Esophagus muscularis mucosa (tissue), 4 donors: Measurements from ENCODE around the gene CFAP107. TPM values are rescaled to one million over a fixed set of nuclear protein-coding genes. Genes with fewer than 3 reads are reported as not detected.

ENCODE experiments used
- DNase-seq: peaks from one replicate; pipeline ENCODE4 v3.0.0-alpha.2; 2017; ENCODE audit errors: extremely low spot score
- H3K27ac ChIP-seq, 4 donors: fragments of 200-600 bp; sonication (generic); replicated peaks in 1 of 4; 1 replicate in 3 of 4; 2 replicates in 1 of 4; pipeline ENCODE4 v1.5.1; 2016 to 2019; ENCODE audit warnings: mild to moderate bottlenecking in 1 of 4
- H3K27me3 ChIP-seq, 4 donors: fragments of 200-600 bp; sonication (generic); one replicate each; pipeline versions ENCODE4 v1.5.1 to v1.6.0; 2016 to 2019
- H3K36me3 ChIP-seq, 4 donors: fragments of 200-600 bp; sonication (generic); one replicate each; pipeline ENCODE4 v1.5.1; 2016 to 2019
- H3K4me1 ChIP-seq, 4 donors: fragments of 200-600 bp; sonication (generic); one replicate each; pipeline ENCODE4 v1.5.1; 2016 to 2019
- H3K4me3 ChIP-seq, 4 donors: fragments of 200-600 bp; sonication (generic); 1 replicate in 2 of 4; 2 replicates in 2 of 4; pipeline ENCODE4 v1.5.1; 2016 to 2019; ENCODE audit warnings: mild to moderate bottlenecking in 4 of 4, moderate library complexity in 1 of 4
- H3K9me3 ChIP-seq, 4 donors: fragments of 200-600 bp; sonication (generic); 1 replicate in 3 of 4; 2 replicates in 1 of 4; pipeline ENCODE4 v1.5.1; 2016 to 2019
- EP300 ChIP-seq: sonication (generic); formaldehyde crosslinking; IDR thresholded peaks from one replicate; pipeline ENCODE4 v1.6.1; 2017; ENCODE audit warnings: antibody characterized with exemption
- POLR2A ChIP-seq: fragments of 450-650 bp; IDR thresholded peaks from one replicate; pipeline ENCODE4 v1.6.1; 2017; ENCODE audit warnings: antibody characterized with exemption, moderate library complexity, mild to moderate bottlenecking, low read depth
- POLR2AphosphoS5 ChIP-seq, 2 donors: sonication (generic); formaldehyde crosslinking; IDR thresholded peaks; one replicate each; pipeline ENCODE4 v1.6.1; 2017; ENCODE audit warnings: antibody characterized with exemption in 2 of 2
- WGBS: methylation state at CpG from one replicate; pipeline ENCODE4 v1.1.5; 2018; 5-methylcytosine and 5-hydroxymethylcytosine counted together
- intact Hi-C: fragments of 100-400 bp; cut with DNase I; formaldehyde crosslinking; loops from one replicate; pipeline ENCODE4 v1.15.1; 2023
- total RNA-seq, 4 donors: library from RNA; depleted of rRNA; stranded (reverse); fragments of >200 nt; gene quantifications; one replicate each; pipeline versions ENCODE4 v1.1.0 to v1.2.1, GENCODE V29; 2016
- TF ChIP-seq, protein P1 (sequence below), 3 experiments: fragments of 200-600 bp in 2 of 3; fragments of 450-650 bp in 1 of 3; sonication (generic) in 2 of 3; IDR thresholded peaks; one replicate each; pipeline ENCODE4 v1.5.1; 2017 to 2019; ENCODE audit warnings: antibody characterized with exemption in 3 of 3, mild to moderate bottlenecking in 2 of 3, moderate library complexity in 1 of 3

CFAP107 gene
- total RNA-seq, 4 donors from 2014 or later = not detected

DNA sequence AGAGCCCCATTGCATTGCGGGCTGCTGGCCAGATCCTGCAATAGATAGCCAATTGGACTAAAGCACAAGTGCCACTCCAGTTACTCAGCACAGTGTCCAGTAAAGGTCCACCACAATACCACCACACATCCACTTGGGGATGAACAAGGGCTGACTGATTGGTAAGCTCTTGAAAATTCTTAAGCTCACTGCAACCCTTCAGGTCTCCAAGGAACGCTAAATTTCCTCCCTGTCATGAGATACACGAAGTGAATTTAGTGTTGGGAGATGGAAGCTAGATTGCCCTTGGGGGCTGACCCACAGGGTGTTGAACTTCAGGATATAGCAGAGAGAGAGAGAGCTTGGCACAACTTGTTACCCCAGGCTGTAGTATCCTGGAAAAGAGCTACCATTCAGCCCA is 39.9 kb upstream of the CFAP107 start:
- Histone ChIP-seq H3K4me3 (no peak overlapping the region), H3K9me3 (peaks cover 0 to 24% (median 14%) of the 10 kb centered on the region in 4 donors), H3K27me3 (no peaks in the 10 kb centered on the region), H3K4me1 (no peaks in the 10 kb centered on the region), H3K27ac (no peak overlapping the region), H3K36me3 (no peaks in the 10 kb centered on the region)
- no peak for DNase-seq
- intact Hi-C loops = no loop called here
- TF ChIP-seq EP300 = no peak
- WGBS = 74% methylated on average over 3 of the region's 3 CpGs

DNA sequence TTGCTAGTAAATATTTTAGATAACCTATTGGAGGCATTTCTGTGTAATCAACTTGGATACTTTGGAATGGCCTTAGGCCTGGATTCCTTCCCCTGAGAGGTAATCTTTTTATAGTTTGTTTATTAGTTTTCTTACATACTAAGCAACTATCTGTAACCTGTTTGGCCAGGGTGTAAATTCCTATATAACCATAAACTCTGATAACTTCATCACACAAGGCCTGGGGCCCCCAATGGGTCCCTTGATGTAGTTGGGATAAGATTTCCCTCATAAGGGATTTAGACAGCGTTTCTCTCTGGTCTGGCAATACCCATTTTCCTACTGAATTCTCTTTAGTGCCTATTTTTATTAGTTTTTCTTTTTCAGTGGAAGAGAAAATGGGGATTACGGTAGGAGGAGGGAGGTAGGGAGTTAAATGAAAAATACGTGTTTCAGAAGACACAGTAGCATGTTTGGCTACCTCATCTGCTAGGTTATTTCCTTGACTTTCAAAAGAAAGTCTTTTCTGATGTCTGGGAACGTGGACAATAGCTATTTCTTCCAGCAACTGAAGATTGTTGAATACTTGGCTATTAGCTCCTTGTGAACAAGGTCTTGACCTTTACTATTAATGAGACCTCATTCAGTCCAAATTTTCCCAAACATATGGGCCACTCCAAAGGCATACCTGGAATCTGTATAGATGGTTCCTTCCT is 37.5 kb upstream of the CFAP107 start:
- Histone ChIP-seq H3K27ac (no peak overlapping the region), H3K27me3 (no peaks in the 10 kb centered on the region), H3K4me3 (no peak overlapping the region), H3K4me1 (no peaks in the 10 kb centered on the region), H3K36me3 (no peaks in the 10 kb centered on the region), H3K9me3 (peaks cover 0 to 16% (median 7%) of the 10 kb centered on the region in 4 donors)
- WGBS = 70% methylated on average over 4 of the region's 4 CpGs
- intact Hi-C loops = no loop called here
- TF ChIP-seq EP300 (no peak), POLR2AphosphoS5 (IDR thresholded peaks at IDR 0.05) (no peak), POLR2A (no peak)
- TF ChIP-seq, protein P1, sequence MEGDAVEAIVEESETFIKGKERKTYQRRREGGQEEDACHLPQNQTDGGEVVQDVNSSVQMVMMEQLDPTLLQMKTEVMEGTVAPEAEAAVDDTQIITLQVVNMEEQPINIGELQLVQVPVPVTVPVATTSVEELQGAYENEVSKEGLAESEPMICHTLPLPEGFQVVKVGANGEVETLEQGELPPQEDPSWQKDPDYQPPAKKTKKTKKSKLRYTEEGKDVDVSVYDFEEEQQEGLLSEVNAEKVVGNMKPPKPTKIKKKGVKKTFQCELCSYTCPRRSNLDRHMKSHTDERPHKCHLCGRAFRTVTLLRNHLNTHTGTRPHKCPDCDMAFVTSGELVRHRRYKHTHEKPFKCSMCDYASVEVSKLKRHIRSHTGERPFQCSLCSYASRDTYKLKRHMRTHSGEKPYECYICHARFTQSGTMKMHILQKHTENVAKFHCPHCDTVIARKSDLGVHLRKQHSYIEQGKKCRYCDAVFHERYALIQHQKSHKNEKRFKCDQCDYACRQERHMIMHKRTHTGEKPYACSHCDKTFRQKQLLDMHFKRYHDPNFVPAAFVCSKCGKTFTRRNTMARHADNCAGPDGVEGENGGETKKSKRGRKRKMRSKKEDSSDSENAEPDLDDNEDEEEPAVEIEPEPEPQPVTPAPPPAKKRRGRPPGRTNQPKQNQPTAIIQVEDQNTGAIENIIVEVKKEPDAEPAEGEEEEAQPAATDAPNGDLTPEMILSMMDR (IDR thresholded peaks at IDR 0.05) = no peak
- no peak for DNase-seq

DNA sequence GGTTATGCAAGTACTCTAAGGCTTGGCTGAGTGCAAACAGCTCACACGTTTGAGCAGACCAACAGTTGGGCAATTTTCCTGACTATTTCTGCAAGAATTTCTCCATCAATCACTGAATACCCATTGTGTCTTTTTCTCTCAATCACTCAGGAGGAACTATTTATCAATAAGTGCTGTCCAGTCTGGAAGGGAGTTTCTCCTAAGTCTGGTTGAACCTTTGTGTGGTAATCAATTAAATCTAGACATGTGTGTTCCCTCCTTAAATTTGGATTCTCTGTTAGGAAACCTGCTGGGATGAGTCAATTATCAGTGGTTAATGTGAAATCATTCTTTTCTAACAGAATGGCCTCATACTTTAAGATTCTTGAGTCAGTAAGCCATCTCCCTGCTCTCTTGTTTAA is 36.9 kb upstream of the CFAP107 start:
- 25% methylated on average over 1 of the region's 1 CpG for WGBS
- intact Hi-C loops = no loop called here
- H3K27me3 ChIP-seq = no peaks in the 10 kb centered on the region
- peaks cover 0 to 11% (median 2%) of the 10 kb centered on the region in 4 donors for H3K9me3 ChIP-seq
- TF ChIP-seq EP300 (no peak), POLR2A (no peak), POLR2AphosphoS5 (IDR thresholded peaks at IDR 0.05) (no peak)
- TF ChIP-seq, protein P1 (IDR thresholded peaks at IDR 0.05) = no peak
- no peaks in the 10 kb centered on the region for H3K36me3 ChIP-seq
- H3K4me3 ChIP-seq = no peak overlapping the region
- no peaks in the 10 kb centered on the region for H3K4me1 ChIP-seq
- no peak overlapping the region for H3K27ac ChIP-seq
- no peak for DNase-seq

DNA sequence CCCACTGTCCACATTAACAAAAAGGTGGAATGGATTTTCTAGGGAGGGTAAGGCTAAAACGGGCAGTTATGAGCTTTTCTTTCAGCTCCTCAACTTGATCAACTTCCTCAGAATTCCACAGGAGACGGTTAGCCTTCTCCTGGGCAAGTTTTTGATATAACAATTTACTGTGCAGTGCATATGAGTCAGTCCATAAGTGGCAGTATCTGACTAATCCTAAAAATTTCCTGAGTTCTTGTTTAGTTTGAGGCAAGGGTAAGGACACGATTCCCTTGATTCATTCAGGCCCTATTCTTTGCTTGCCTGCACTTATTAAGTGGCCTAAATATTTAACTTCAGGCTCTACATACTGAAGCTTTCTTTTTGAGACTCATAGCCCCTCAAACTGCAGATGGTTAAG is 36.3 kb upstream of the CFAP107 start:
- Histone ChIP-seq H3K27ac (no peak overlapping the region), H3K4me1 (no peaks in the 10 kb centered on the region), H3K36me3 (no peaks in the 10 kb centered on the region), H3K27me3 (no peaks in the 10 kb centered on the region), H3K9me3 (peaks cover 0 to 5% (median 0%) of the 10 kb centered on the region in 4 donors), H3K4me3 (no peak overlapping the region)
- 88% methylated on average over 3 of the region's 3 CpGs for WGBS
- intact Hi-C loops = no loop called here
- DNase-seq = no peak
- TF ChIP-seq, protein P1 (IDR thresholded peaks at IDR 0.05) = no peak
- no peak for TF ChIP-seq POLR2AphosphoS5 (IDR thresholded peaks at IDR 0.05)
- TF ChIP-seq POLR2A = no peak
- no peak for TF ChIP-seq EP300

DNA sequence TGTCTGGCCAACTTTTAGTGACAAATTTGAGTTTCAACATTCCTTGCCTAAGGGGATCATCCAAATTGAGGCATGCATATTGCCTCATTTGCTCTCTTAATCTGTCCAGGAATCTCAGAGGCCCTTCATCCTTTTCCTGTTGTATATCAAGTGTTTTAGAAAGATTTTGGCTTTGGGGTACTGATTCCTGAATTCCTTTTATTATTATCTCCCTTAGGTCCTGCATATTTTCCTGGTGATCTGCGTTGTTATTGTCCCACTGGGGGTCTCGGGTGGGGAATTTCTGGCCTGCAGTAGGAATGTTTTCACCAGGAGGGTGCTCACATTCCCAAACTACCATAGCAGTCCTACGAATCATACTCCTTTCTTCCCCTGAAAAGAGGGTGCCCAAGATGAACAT is 34.5 kb upstream of the CFAP107 start:
- Histone ChIP-seq H3K4me1 (no peaks in the 10 kb centered on the region), H3K27me3 (no peaks in the 10 kb centered on the region), H3K4me3 (no peak overlapping the region), H3K36me3 (no peaks in the 10 kb centered on the region), H3K27ac (no peak overlapping the region), H3K9me3 (no peaks in the 10 kb centered on the region)
- intact Hi-C loops = no loop called here
- 71% methylated on average over 3 of the region's 3 CpGs for WGBS
- TF ChIP-seq, protein P1 (IDR thresholded peaks at IDR 0.05) = no peak
- TF ChIP-seq EP300 (no peak), POLR2A (no peak), POLR2AphosphoS5 (IDR thresholded peaks at IDR 0.05) (no peak)
- DNase-seq = no peak
